ENCODE measurements around the gene GADD45A. TPM values are rescaled to one million over a fixed set of nuclear protein-coding genes. Genes with fewer than 3 reads are reported as not detected.
"Not testable (repeated sequence)": the region's sequence is repeated elsewhere in the genome, so short reads cannot be mapped to it uniquely, and the experiment has no call there.

The GADD45A gene, protein sequence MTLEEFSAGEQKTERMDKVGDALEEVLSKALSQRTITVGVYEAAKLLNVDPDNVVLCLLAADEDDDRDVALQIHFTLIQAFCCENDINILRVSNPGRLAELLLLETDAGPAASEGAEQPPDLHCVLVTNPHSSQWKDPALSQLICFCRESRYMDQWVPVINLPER
- 110 TPM for total RNA-seq
- long read RNA-seq, transcript GADD45A-202 (4 exons, 1,496 nt), result major isoform, 18 of 31 reads
- long read RNA-seq, partial matches to known transcripts, result 3 of 31 reads
- long read RNA-seq, other reads (novel, unspliced or antisense), result 10 of 31 reads

DNA sequence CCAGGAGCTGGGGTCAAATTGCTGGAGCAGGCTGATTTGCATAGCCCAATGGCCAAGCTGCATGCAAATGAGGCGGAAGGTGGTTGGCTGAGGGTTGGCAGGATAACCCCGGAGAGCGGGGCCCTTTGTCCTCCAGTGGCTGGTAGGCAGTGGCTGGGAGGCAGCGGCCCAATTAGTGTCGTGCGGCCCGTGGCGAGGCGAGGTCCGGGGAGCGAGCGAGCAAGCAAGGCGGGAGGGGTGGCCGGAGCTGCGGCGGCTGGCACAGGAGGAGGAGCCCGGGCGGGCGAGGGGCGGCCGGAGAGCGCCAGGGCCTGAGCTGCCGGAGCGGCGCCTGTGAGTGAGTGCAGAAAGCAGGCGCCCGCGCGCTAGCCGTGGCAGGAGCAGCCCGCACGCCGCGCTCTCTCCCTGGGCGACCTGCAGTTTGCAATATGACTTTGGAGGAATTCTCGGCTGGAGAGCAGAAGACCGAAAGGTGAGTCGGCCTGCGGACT is at the start of gene GADD45A:
Gene GADD45A (plus strand): TSS at position 135 of the 491 bp plus-strand sequence. CDS start 294 bp downstream, at position 429.
- DNase-seq (ENCODE audit: low spot score), result peak; percentile 99

DNA sequence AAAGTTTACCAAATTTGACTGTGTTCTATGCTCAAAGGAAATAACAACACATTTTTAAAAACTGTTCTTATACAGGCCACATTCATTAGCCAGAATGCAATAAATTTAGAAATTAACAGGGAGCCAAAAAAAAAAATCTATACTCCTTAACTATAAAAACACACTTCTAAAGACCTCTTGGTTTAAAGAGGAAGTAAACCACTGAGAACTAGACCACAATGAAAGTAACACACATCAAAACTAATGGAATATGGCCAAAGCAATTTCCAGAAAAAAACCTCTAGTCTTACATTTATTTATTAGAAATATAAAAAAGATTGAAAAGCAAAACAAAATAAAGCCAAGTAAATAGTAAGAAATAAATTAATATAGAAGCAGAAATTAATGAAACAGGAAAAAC is 48.9 kb upstream of the GADD45A start:
- DNase-seq (ENCODE audit: low spot score), result no peak

DNA sequence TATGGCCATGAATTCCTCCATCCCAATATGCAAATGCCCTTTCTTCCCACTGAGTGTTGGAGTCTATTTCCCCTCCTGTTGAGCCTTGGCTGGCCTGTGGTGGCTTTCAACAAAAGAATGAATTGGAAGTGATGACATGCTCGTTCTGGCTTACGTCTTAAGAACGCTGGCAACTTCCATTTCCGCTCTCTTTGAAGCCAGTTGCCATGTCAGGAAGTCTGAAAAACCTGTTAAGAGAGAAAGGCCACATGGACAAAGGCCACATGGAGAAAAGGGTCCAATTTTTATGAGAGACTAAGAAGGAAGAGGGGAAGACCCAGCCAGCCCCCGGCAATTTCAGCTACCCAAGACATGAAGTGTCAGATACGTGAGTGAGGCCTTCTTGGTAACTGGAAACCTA is 45.6 kb upstream of the GADD45A start:
- no peak for DNase-seq (ENCODE audit: low spot score)

DNA sequence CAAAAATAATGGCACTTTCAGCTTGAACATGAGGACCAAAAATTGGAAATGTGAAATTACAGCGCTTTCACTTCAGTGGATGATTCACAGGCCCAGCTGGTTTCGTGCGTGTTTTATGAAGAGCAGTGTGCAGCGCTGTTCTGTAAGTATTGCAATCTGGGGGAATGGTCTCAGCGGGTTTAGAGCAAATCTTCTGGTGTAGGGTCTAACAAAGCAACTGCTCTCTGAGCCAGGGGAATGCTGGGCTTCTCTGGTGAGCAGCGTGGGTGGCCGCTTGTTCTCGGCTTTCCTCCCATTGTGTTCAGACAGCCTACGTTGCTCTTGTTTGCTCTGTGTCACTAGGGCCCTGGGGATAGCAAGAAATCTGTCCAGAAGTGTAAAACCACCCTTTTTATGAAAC is 42.4 kb upstream of the GADD45A start:
- DNase-seq (ENCODE audit: low spot score), result no peak

DNA sequence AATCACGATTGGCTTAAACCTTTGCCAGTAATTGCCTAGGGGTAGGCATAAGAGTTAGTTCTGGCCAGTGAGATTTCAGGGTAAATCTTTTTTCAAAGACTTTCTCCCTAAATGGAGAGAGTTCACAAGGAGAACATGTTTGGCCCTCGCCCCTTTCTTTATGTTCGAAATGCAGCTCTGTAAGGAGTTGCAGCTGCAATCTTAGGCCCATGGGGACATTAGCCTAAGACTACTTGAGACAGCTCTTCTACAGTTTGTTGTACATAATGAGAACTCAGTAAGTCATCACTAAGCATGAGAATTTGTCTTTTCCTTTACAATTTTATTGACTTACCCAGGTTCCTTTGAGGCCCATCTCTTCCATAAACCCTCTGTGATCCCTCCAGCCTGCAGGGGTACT is 40.4 kb upstream of the GADD45A start:
- no peak for DNase-seq (ENCODE audit: low spot score)

DNA sequence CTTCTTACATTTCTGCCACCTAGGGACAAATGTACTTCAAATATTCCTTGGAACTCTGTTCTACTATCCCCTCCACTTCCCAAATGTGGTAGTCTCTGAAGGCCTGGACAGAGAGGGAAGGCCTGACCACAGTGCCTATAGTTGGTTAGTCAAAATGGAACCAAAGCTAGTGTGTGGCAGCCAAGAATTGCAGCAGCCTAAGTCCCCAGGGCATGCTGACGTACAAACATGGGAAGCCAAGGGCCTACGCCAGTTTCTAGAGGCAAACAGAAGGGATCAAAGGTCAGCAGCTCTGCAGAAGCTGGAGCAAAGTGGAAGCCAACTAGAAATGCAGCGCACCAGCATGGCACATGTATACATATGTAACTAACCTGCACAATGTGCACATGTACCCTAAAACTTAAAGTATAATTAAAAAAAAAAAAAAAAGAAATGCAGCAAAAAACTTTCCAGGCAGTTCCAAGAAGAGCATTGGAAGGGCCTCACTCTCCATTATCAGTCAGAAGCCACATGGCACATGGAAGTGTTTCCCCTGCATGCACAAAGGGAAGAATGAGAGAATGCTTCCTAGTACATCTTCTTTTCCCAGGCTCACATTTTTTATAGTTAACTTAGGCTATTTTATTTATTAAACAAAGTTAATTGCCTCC is 39.4 kb upstream of the GADD45A start:
- DNase-seq (ENCODE audit: low spot score), result no peak

DNA sequence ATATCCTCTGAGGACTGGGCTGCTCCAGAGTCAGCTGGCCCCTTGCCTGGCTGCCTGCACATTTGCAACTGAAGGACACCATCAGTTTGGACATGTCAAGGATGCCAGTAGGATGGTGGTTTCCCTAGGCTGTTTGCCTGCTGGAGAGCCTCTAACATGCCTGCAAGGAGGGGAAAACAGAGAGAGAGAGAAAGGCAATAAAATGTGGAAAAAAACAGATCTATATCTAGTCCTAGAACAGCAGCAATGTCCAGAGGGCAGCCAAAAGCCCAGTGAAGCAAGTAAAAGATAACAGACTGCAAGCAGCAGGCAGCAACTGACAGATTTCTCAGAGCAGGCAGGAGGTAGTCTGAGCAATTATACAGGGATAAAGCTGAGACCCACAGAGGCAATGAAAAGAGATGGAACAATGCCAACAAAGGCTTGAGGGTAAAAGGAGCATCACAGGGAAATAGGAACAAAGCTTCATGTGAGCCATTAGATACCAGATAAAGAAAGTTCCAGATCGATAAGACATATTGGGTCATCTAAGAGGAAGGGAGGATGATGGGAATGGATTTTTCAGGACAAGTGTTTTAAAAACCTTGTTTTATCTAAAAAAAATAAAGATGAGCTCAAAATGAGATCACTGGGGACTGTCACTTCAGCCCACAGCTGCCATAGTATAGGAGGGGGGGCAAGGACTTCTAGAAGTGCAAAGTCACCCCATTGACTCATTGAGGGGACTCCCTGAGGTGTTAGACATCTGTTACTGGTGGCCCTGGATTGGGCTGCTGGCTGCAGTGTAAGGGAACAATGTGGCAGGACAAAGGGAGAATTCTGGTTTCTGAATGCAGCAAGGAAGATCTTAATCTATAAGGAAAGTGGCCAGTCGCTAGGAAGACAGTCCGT is 38.6 kb upstream of the GADD45A start:
- DNase-seq (ENCODE audit: low spot score), result no peak

DNA sequence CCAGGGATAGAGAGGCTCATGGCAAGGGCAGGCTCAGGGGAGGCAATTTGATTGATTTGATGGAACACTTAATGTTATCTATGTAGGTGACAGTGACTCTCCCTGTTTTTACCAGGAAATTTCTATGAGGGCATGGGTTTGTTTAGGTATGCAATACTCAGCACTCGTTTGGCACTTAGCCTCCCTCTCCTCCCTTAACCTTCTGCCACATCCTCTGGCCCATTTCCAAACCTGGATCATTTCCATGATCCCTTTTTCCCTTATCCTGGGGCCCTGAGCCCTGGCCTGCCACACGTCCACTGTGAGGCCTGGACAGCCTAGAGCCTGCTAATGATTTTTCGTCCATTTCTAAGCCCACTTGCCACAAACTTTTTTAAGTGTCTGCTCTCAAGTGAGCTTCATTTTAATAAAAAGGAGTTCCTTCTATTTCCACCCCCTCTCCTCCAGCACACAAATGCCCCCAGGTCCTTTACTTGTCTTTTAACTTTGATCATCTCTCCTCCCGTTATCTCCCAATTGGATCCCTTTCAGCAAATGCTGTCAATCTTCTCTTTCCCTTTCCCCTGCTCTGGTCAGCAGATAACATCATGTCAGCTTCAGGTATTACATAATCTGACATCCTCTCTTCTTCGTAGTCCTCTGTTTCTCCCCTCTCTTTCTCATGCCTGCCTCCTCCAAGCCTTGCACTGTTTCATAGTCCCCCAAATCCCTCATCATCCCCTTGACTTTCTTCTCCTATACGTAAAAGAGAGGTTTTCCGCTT is 37.8 kb upstream of the GADD45A start:
- no peak for DNase-seq (ENCODE audit: low spot score)

DNA sequence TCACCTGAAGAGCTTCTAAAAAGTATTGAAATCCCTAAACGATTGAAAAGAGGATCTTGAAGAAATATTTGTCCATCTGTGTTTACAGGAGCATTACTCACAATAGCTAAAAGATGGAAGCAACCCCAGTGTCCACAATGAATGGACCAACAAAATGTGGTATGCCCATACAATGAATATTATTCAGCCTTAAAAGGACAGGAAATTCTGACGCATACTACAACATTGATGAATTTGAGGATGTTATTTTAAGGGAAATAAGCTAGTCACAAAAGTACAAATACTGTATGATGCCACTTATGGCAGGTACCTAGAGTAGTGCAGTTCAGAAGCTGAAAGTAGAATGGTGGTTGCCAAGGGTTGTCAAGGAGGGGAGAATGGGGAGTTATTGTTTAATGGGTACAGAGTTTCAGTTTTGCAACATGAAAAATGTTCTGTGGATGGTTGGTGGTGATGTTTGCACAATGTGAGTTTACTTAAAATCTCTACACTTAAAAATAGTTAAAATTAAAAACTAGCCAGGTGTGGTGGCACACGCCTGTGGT is 37.1 kb upstream of the GADD45A start:
- no peak for DNase-seq (ENCODE audit: low spot score)

DNA sequence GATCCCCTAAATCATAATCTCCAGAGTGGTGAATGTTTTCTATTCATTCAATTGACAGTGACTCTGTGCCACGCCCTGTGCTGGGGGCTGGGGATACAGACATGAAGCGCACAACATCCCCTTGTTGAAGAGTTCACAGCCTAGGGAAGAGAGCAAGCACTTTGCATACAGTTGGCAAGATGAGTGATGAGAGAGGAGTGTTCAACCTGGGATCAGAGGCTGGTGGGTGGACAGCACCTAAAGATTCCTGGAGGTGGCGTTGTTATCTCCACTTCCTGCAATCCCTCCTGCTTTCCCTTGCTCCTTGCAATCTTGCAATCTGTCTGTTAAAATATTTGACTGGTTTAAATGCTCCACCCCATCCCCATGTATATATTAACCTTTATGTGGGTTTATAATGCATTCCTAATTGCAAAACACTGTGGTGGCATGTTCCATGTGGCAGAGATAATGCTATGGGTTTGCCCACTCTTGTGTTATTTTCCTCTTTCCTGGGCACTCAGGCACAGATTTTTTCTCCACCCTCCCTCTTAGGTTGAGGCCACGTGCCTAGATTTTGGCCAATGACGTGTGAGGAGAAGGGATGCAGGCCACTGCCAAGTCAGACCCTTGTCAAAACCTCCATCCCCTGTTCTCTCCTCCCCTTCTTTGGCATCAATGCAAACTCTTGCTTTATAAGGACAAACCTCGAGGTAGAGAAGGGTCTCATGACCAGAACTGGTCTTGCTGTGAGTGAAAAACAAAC is 36.2 kb upstream of the GADD45A start:
- no peak for DNase-seq (ENCODE audit: low spot score)

DNA sequence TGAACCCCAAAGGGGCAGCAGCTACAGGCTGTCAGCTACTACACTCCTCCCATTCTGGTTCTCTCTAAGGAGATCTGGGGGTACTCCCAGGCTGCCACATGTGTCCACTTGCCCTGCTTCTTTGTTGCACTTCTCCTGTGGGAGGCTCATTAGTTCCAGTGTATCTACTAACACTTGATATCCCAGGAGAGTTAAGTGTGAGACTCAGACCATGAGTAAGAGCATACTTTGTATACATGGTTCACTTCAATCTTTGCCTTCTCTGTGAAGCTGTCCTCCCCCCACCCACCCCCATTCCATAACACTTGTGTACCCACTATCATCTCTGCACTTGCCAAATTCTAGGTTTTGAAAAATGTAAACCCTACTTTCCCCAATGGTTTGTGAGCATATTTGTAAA is 34.9 kb upstream of the GADD45A start:
- DNase-seq (ENCODE audit: low spot score), result no peak

DNA sequence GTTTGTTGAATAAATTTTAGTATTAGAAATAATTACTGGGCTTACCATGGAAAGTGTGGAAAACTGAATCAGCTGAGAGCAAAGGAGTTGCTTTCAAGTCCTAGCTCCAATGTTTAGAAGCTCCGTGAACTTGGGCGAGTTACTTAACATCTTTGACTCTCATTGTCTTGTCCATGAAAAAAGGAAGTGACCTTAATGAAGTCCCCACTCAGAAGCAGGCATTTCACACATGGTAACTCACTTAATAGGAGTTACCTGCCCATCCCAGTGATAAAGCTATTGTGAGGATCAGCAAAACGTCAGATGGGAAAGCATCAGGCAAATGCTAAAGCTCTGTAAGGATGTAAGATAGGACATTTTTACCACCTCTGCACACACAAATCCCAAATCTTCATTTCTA is 34.0 kb upstream of the GADD45A start:
- no peak for DNase-seq (ENCODE audit: low spot score)

DNA sequence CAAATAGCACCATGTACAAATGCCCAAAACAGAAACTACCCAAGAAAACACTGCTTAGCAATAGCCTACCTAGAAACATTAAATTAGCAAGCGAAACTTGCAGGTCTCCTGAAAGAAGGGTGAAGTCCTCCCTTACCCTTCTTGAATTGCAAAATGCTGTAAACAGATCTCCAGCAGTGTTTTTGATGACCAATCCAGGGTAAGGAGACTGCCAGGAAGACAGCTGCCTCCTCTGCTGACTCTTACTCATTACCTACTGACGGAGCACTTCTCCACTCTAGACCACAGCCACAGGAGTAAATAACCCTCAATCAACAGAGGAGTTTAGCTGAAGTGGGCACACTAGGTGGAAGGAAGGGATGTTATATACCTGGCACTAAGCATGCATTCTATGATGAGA is 32.2 kb upstream of the GADD45A start:
- no peak for DNase-seq (ENCODE audit: low spot score)

DNA sequence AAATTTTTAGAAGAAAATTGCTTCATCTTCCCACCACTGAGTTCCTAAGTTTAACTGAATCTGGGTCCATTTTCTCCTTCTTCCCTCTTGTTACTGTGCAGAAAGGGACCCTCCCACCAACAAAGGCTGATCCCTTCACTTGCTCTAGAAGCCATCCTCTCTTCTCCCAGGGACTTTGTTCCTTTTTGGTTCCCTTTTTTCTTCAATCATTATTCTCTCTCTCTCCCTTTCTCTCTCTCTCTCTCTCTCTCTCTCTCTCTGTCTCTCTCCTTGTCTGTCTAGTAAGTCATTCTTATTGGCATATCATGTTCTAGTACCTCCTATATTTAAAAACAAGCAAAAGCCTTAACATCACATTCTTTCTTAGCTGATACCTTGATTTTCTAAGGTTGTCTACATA is 31.7 kb upstream of the GADD45A start:
- DNase-seq (ENCODE audit: low spot score), result no peak

DNA sequence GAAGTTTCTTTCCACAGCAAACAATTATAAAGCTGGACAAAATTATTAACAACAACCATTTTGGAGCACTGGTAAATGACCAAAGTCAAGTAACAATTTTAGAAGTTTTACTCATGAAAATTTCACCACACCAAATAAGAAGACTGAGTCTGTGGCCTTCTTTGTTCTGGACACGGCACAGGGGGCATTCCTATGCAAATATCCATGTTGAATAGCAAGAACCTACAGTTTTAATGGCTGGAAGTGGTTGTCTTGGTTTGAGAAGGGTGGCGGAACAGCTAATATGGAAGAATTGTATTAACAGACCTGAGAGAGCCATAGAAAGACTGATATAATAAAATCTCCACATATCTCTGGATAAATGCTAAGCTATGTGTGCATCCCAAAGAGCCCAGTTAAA is 29.4 kb upstream of the GADD45A start:
- DNase-seq (ENCODE audit: low spot score), result no peak

DNA sequence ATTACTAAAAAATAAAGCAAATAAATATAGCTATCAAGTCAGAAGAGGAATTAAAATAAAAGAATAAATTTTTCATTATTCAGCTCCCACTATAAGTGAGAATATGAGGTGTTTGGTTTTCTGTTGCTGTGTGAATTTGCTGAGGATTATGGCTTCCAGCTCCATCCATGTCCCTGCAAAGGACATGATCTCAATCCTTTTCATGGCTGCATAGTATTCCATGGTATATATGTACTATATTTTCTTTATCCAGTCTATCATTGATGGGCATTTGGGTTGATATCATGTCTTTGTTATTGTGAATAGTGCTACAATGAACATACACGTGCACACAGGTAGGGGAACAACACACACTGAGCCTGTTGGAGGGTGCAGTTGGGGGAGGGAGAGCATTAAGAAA is 27.8 kb upstream of the GADD45A start:
- DNase-seq (ENCODE audit: low spot score), result not testable (repeated sequence)

DNA sequence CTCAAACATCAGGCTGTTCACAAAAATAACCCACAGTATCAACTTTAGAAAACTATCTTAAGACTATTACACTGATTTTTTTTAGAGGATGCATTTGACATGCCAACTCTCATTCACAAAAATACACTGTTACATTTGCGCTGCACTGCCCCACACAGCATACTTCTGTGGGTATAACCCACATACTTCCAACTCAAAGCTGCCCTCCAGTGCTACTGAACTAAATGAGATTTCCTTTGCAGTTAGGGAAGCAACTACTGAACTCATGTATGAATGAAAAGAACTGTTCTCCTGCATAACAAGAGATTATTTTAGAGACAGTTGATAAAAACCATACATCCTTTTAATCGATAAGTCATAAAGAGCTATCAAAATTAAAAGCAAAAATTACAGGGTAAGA is 25.8 kb upstream of the GADD45A start:
- DNase-seq (ENCODE audit: low spot score), result no peak

DNA sequence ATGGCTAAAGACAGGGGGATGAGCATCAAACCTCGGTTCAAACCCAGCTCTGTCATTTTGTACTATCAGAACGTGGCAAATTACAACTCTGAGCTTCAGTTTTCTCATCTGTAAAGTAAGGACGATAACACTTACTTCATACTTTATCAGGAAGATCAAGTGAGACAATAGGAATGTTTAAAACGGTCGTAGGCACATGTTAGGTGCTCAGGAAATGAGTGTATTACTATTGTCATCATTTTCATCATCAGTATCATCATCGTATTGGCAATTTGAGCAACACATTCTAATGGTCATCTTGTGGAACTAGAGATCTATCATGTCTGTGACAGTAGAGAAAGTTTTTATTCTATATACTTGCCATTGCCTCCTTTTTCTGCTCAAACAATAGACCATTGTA is 22.1 kb upstream of the GADD45A start:
- no peak for DNase-seq (ENCODE audit: low spot score)

DNA sequence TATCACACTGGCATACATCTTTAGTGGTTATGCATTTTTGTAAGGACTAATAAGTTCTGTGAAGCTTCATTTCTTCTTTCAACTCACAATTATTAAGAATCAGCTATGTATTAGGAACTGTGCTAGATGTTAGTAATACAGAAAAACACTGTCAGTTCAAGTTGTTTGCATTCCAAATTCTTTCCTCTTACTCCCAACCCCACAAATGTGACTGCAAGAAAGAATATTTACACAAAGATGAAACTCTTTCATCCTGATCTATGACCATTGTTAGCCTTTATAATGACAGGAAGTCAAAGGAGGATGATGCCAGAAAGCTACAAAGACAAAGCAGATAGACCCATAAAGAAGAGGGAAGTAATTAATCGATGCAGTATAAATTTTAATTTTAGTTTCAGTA is 21.0 kb upstream of the GADD45A start:
- DNase-seq (ENCODE audit: low spot score), result no peak

DNA sequence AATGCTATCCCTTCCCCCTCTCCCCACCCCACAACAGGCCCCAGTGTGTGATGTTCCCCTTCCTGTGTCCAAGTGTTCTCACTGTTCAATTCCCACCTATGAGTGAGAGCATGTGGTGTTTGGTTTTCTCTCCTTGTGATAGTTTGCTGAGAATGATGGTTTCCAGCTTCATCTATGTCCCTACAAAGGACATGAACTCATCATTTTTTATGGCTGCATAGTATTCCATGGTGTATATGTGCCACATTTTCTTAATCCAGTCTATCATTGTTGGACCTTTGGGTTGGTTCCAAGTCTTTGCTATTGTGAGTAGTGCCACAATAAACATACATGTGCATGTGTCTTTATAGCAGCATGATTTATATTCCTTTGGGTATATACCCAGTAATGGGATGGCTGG is 19.7 kb upstream of the GADD45A start:
- DNase-seq (ENCODE audit: low spot score), result not testable (repeated sequence)
